ENCODE data around the gene NOTCH1.
"Not testable (repeated sequence)": the region's sequence is repeated elsewhere in the genome, so short reads cannot be mapped to it uniquely, and the experiment has no call there.

NOTCH1 gene

DNA sequence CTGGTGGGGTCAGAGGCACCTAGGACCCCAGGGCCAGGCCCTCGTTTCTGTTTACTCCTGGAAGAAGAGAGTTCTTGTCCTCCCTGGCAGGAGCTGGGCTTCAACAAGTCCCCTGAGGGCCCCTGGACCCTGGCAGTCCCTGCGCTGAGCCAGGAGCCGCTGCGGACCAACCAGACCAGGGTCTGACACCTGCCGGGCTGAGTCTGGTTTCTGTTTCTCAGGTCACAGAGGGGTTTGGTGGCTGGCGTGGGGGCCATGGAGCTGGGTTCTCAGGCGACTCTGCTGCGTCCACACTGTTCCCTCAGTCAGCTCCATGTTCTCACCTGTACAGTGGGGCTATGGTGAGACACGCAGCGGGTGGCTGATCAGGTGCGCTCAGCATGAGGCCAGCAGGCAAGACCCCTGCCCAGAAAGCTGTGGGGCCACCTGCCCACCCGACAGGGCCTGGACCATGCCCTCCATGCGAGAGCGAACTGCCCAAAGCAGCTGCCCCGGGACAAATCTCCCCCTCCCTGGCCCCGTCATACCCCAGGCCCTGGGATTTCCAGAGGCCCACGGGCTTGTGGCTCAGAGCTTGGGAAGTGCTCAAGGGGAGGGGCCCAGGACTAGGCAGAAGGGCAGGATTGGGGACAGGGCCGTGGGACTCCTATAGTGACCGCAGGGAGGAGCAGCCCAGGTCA lies 17.9 kb upstream of the NOTCH1 start:
- no peak for DNase-seq

DNA sequence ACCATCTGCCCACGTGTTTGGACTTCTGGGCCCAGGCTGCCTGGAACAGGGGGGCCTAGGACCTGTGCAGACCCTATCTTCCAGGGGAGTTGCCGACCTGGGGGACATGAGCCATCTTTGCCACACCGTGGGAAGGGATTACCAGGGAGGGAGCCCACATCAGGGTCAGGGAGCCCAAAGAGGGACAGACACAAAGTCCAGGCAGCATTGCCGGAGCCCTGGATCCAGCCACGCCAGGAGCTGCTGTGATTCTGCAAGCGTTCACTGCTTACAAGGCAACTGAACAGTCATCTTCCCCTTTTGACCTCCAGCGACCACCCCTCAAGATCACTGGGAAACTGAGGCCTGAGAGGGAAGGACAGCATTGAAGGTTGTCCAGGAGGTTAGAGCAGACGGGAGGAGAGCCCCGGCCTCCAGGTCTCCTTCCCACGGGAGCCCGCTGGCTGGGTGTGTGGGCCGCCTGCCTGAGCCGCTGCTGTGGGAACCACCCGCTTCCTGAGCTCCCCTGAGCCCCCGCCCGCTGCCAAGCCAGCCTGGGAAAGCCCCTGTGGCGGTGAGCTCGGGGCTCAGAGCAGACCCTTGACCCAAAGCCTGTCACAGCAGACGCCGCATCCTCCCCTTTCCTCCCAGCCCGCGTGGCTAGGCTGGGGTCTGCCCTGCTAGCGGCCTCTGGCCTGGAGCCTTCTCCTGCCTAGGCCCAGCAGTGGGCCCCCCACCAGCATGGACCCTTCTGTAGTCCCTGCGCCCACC lies 17.1 kb upstream of the NOTCH1 start:
- no peak for DNase-seq

DNA sequence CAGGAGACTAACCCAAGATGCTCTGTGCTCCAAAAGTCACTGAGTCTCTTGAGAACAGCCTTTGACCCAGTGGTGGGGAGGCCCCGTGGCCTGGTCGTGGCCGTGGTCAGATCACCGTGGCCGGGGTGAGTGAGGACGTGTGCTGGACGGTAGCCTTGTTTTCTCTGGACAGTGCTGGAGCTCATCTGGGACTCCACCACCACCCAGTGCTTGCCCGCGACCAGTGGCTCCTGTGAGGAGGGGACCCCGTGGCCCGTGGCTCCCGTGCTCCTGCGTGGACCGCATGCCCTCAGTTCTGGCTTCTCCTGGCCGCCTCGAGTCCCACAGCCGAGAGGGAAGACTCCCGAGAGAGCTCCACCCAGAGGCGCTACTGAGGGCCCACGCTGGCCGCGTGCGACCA lies 15.9 kb upstream of the NOTCH1 start:
- DNase-seq, result no peak

DNA sequence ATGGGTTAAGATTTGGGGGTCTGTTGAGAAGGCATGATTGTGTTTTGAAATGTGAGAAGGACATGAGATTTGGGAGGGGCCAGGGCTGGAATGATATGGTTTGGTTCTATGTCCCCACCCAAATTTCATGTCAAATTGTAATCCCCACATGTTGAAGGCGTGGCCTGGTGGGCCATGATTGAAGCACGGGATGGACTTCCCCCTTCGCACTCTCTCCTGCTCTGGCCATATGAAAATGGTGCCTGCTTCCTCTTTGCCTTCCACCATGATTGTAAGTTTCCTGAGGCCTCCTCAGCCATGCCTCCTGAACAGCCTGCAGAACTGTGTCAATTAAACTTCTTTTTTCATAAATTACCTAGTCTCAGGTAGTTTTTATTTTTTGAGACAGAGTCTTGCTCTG lies 14.7 kb upstream of the NOTCH1 start:
- DNase-seq, result no peak

DNA sequence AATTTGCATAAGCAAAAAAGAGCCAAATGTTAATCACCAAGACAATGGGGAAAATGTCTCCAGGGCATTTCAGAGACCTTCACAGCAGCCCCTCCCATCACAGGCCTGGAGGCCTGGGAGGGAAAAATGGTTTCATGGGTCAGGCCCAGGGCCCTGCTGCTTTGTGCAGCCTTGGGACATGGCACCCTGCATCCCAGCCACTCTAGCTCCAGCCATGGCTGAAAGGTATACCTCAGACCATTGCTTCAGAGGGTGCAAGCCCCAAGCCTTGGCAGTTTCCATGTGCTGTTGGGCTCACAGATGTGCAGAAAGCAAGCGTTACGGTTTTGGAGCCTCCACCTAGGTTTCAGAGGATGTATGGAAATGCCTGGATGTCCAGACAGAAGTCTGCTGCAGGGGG lies 13.5 kb upstream of the NOTCH1 start:
- not testable (repeated sequence) for DNase-seq

DNA sequence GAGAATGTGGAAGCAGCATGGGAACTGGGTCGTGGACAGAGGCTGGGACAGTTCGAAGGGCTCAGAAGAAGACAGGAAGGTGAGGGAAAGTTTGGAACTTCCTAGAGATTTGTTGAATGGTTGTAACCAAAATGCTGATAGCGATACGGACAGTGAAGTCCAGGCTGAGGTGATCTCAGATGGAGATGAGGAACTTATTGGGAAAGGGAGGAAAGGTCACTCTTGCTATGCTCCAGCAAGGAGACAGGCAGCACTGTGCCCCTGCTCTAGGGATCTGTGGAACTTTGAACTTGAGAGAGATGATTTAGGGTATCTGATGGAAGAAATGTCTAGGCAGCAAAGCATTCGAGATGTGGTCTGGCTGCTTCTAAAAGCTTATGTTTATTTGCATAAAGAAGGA lies 13.0 kb upstream of the NOTCH1 start:
- DNase-seq, result not testable (repeated sequence)

DNA sequence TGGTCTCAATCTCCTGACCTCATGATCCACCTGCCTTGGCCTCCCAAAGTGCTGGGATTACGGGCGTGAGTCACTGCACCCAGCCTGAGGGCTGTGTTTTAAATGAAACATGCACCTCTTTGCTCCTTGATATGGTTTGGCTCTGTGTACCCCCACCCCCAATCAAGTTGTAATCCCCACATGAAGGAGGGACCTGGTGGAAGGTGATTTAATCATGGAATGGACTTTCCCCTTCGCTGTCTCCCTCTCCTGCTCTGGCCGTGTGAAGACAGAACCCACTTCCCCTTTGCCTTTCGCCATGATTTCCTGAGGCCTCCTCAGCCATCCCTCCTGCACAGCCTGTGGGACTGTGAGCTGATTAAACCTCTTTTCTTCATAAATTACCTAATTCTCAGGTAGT lies 12.5 kb upstream of the NOTCH1 start:
- no peak for DNase-seq

DNA sequence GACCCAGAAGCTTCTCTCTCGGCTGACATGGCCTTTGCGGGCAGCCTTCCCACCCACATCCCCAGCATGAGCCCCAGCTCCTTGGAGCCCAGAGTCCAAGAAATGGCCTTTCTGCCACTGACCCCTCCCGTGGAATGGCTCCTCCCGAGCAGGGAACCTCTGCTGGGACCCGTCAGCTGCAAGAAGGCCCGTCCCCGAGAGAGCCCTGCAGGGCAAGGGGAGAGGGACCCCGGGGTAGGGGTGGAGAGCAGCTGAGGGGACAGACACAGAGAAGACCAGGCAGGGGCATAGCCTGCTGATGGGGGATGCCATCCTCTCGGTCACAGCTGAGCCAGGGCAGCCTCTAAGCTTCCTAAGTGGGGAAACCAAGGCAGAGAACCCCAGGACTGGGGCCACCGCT lies 11.2 kb upstream of the NOTCH1 start:
- no peak for DNase-seq

DNA sequence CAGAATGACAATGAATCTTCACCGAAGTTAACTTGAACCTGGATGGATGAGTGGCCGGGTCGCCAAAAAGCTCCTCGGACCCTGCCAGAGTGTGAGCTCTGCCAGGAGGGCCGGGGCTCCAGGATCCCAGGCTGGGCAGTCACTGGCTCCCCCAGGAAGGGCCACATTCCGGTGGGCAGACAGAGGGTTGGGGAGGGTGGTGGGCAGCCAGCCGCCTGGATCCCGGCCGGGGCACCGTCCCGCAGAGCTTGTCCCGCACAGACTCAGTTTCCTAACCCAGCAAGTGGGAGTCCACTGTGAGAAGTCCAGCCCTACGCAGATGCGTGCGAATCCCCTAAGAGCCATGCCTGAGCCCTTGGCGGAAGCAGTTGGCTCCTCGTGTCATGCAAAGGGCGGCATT lies 10.3 kb upstream of the NOTCH1 start:
- no peak for DNase-seq

DNA sequence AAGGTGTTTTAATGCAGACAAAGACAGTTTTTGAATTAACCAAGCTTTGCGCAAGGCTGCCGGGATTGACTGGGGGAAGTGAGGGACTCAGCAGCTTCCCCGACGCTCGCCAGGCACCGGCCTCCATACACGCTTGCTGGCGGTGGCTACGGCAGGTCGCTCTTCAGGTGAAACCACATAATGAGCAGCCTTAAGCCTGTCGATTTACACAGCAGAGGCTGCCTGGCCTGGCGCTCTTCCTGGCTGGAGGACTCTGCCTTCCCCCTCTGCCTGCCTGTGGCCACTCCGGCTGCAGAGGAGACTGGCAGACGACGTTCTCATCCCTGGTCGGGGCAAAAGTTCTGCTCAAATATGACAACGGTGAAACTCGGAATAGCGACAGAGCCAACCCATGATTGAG lies 9.0 kb upstream of the NOTCH1 start:
- DNase-seq, result no peak

DNA sequence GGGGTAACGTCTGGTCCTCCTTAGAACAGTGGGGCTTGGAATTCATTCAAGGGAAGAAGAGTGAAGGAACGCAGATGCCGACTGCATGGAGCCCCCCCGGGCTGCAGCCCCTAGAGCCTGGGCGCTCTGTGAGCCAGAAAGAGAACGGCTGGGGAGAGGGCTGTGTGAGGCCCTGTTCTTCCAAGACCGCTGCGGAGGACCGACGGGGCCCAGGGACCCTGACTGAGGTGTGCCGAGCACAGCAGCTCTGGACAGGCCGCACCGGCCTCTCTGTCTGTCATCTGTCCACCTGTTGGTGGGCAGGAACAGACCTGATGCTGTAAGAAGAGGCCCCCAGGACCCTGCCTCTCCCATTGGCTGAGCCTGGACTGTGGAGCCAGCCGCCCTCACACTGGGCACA lies 7.7 kb upstream of the NOTCH1 start:
- DNase-seq, result no peak

DNA sequence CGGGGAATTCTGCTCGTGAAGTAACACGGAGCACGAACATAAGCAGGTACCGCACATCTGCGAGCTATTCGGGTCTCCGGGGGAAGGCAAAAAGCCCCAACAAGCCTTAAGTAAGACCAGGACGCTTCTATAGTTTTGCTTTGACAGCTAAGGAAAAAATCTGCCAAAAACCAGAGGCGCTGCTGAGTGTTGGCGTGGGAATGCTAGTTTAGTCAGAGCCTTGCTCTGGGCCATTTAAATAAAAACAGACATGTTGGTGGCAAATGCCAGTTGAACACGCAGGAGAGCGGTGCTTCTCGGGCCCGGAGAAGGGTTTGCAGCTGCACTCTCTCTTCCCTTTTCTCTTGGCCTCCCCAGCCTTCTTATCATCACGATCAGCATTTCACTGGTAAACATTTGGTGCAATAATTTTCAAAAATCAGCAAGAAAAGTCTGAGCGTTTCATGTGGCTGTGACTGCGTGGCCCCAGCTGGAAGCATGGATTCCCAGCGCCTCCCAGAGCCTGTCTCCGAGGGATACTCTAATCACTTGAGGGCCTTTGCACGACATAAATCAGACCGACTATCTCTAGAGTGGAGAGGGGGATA lies 6.4 kb upstream of the NOTCH1 start:
- DNase-seq, result no peak

DNA sequence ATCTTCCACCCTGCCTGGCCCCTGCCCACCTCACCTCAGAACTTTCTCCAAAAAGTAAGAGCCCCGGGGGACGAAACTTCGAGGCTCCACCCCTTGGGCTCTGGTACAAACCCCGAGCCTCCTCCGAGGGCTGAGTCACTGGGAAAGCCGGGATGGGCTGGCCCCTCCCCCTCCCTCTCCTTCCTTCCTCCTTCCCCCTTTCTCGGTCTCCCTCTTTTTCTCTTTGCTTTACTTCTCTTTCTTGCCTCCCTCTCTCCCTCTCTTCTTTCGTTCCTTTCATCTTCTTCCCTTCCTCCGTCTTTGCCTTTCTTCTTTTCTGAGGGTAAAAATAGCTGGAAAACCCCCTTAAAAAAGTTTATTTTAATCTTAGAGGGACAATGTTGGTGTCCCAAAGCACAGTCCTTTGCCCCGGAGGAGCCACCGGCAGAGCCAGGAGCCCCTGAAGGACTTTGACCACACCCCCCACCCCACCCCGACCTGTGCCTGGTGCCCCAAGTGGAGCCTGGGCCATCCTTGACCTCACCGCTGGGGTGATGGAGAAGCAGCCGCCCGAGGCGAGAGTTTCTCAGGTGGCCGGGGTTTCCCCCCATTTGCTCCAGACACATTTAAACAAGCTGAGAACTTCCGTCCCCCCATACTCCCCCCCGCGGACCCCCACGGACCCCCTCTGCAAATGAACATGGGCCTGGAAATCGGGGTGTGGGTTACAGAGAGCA lies 5.7 kb upstream of the NOTCH1 start:
- no peak for DNase-seq

DNA sequence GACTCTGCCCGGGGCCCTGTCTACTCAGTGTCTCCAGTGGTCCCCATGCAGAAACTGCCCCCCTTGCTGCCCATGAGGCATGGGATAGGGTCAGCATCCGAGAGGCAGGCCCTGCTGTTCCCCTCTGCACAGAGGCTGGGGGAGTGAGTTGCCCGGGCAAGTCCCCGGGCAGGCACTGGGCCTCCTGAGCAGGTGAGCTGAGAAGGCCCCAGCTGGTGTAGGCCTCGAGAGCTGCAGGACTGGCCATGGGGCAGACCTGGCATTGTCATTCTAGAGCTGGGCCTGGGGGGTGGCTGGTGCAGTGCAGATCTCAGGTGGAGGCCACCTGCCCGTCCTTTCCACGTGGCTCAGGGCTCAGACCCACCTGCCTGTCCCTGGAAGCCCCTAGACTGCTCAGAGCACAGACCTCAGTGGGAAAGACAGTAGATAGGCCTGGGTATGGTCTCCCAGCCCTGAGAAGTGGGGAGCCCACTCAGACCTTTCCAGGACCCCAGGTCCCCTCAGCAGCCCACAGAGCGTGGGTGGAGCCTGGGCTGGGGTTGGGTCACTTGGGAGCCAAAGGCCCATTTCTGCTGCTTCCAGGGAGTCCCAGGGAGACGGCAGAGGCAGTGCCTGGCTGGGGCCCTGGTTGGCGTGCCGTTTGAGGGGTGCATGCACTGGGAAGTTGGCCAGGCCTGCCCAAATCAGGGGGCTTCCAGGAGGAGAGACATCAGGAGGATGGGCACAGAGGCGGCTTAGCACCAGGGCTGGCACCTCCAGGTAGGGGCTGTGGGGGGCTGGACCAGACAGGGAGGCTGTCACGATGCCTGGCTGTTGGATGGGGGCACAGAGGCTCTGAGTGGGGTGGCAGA lies 4.8 kb upstream of the NOTCH1 start:
- DNase-seq, result no peak

DNA sequence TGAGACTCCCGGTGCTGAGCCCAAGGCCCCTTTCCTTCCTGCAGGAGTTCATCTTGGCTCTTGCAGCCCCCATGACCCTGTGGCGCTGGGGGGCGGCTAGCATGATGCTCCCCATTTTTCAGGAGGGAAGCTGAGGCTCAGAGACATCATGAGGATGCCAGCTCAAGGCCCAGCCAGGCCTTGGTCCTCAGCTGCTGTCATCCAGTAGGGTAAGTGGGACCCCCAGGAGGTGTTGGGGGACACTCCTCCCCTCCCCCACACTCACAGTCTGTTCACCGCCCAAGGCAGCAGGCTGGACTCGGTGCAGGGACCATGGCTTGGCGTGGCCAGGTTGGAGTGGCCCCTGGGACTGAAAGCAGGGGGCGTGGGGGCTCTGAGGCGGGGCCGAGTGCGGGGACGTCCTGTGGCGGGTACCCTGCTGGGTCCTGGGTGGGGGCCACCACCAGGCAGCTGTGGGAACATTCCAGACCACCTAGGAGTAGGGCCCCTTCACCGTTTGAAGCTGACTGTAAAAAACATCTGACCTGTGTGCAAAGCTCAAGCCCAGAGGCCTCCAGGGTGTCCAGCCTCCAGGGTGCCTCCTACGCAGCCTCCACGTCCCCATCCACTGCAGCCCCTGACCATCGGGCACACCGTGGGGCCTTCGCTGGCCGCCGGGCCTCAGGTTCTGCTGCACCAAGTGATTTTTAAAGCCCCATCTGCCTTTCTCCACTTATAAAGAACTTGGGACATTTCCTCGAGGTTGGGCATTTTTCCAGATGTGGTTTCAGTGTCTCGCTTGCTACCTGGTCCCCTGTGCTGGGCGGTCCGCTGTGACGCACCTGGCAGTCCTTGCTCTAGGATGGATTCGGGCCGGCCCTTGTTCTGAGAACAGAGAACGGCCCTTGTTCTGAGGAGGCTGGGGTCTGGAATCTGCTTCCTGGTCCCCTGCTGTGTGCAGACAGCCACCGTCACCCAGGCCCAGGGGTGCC lies 3.4 kb upstream of the NOTCH1 start:
- no peak for DNase-seq

DNA sequence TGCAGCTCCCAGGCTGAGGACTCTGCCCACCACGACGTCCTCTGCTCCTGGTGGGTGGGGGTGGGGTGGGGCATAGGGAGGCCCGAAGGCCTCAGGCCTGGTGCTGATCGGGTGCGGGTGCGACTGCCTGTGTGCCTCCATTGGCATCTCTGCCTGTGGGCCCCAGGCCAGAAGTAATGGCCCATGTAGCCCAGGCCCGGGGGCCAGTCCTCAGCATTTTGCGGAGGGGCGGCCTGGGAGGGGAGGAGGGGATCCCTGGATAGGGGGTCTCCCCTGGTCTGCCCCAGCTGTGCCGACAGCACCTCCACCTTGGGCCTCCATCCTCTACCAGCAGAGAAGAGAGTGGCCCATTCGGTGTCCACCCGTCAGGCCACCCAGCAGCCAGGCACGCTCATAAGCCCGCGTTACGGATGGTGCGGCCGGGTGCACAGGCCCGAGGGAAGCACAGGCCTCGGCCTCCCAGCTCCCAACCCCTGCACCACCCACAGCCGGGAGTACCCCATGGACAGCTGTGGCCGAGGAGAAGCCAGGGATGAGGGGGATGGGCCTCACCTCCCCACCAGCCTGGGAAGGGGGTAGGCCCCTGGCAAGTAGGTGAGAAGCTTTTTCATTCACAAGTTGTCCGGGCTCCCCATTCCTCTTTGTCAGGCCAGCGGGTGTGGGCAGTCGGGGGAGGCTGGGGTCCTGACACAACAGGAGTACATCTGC lies 1.8 kb upstream of the NOTCH1 start:
- DNase-seq, result no peak

DNA sequence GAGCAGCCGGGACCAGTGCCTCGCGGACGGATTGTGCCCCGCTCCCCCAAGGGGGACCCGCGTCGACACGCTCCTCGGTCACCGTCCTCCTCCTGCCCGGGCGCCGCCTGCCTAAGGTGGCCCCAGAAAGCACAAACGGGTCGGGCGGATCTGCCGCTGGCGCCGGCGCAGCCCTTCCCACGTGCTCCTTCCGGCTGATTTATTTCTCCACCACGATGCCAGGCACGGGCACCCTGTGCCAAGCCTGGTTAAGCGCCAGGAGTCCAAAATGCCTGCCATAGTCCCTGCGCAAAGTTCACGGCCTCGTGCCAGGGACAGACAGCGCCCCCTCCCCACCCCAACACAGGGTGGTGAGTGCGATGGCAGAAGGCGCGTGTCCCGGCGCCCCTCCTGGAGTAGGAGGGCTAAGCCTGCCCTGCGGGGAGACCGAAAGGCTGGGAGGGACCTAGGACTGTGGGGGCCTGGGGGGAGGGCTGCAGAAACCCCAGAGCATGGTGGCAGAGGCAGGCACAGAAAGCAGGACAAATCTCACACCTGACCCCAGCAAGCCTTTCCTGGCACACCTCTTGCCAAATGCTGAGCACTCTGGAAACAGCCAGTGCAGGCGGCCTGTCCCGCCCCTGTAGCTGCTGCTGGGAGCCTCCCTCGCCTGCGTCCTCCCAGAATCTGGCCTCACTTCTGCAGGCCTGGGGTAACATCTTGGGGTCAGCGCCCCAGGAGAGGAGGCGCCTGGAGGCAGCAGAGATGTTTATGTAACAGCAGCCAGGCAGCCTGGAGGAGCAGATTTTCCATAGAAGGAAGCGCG lies 1.1 kb upstream of the NOTCH1 start:
- DNase-seq, result peak; percentile 69

DNA sequence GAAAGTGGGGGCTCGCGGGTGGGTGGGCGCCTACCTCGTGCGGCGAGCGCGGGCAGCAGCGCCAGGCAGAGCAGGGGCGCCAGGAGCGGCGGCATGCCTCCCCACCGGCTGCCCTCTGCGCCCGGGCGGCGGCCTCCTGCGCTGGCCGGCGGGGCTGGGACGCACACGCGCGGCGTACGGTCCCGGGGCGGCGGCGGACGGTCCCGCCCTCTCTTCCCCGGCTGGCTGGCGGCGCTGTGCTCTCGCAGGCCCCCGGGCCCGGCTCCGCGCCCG lies 220 bp downstream of the NOTCH1 start:
- no peak for DNase-seq

DNA sequence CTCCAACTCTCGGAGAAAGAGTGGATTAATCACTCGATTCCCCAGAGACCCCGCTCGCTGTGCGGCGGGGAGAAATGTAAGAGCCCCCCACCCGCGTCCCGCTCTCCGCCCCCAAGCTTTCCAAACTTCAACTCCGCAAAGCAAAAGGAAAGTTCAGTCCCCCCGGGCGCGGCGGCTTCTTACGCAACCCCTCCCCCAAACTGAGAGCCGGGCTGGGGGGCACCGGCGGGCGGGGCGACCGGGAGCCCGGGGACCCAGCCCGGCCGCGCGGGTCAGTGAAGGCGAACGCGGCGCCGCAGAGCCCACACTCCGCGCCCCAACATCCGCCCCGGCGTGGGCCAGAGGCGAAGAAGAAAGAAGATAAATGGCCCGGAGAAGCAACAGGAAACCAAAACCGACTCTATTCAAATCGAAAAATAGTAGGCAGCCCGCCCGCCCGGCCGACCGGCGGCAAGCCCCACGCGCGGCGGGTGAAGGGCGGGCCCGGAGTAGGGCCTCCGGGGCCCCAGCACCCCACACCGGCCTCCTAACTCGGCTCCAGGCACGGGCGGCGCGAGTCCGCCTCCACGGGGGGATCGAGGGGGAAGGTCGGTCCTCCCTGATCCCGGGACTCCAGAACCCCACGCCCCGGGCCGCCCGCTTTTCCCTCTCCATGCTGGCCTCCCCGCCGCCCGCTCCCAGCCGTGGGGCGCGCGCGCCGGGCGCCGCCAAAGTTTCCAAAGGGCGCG lies 720 bp downstream of the NOTCH1 start:
- peak; percentile 79 for DNase-seq

DNA sequence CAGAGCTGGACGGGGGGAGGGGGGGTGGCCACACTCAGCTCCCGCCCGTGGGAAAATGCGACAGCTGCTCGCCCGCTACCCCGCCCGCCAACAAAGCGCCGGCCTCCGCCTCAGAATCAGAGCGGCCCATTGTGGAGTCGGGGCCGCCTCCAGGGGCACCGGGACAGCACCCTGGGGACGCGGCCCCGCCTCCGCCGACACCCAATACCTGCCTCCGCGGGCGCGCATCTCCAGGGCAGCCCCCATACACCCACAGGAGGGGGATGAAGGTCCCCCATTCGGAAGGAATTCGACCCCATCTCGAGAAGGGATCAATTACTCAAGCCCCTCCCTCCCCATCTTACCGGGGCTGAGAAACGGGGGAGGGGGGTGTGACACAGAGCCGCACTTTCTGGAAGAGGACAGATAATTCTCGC lies 1.3 kb downstream of the NOTCH1 start:
- DNase-seq, result peak; percentile 75
